GM18909 (cell line): ENCODE data around the gene TSPAN8.
"Not testable (repeated sequence)": the region's sequence is repeated elsewhere in the genome, so short reads cannot be mapped to it uniquely, and the experiment has no call there.

ENCODE experiments used
- ATAC-seq: cut with Tn5 transposase; IDR thresholded peaks from one replicate; pipeline ENCODE4 v1.9.1; 2021; ENCODE audit warnings: mild to moderate bottlenecking; ENCODE audit not compliant: unreplicated experiment, poor library complexity

TSPAN8 gene

GRCh38 chr12:71134405-71134804 lies 23.4 kb downstream of the TSPAN8 start:
- no peak for ATAC-seq

GRCh38 chr12:71130521-71131069 lies 27.2 kb downstream of the TSPAN8 start:
- ATAC-seq, result no peak

DNA sequence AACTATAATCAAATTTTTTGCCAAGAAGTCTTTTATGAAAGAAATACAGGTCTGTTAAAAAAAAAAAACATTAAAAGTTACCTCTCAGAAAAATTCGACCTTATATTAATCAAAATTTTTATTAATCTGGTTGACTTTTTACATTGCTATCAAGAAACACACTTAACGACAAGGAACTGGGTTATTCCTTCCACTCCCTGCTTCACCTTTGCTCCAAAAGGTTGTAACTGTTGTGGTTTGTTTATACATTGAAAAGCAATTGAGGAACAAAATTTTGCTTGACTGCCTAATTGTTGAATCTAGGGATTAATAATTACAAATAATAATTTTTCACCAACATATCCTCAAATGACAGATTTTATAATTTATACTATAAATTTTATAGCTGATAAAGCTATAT lies 28.4 kb downstream of the TSPAN8 start:
- ATAC-seq, result no peak

- ATAC-seq, result no peak
These were observed 29.5 kb downstream of the TSPAN8 start for GRCh38 chr12:71128191-71128788.

DNA sequence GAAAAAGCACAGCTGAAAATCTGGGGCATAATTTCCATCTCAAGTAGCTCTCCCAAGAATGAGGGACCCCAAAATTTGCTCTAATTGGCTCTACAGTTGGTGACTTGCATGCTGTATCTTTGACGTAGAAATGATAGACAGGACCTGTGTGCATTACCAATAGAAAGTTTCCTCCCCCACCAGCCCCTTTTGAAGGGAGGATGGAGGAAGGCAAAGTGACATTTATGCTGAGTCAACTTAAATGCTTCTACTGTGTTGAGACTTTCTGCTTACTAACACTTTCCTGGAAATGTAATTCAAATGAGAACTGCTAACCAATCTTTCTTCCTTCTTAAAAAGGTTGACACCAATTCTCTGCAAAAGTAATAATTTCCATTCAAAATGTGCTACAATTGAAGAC lies 31.9 kb downstream of the TSPAN8 start:
- no peak for ATAC-seq

GRCh38 chr12:71125515-71125914 lies 32.3 kb downstream of the TSPAN8 start:
- ATAC-seq, result no peak

DNA sequence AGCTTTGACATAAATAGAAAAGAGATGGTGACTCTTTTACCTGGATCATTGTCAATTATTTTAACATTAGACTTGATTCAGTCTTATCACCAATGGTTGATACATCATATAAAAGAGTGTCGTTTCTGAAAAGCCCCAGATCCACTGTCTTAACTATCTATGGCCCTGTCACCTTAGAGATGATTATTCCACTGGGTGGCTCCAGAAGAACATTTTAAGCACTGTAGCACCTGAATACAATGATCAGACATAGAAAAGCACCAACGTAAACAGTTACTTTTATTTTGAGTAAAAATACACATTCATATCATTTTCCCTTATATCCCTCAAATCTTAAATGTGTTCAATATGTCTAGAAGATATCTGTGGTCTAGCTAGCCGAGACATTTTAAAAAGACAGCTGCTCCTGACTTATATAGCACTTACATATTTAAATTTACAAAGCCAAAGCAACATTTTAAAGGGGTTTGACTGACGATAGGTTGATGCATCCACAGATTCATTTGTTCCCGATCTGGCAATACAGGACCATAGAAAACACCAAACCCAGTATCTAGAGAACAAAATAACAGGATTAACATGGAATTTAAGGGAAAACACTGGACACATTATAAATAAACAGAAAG lies 32.9 kb downstream of the TSPAN8 start:
- no peak for ATAC-seq

- not testable (repeated sequence) for ATAC-seq
These were observed 44.7 kb downstream of the TSPAN8 start for GRCh38 chr12:71113148-71113547.

- ATAC-seq, result no peak
These were observed 48.0 kb downstream of the TSPAN8 start for GRCh38 chr12:71109834-71110233.

- no peak for ATAC-seq
These were observed 49.4 kb downstream of the TSPAN8 start for GRCh38 chr12:71108355-71108754.

- no peak for ATAC-seq
These were observed 49.9 kb downstream of the TSPAN8 start for GRCh38 chr12:71107936-71108335.

DNA sequence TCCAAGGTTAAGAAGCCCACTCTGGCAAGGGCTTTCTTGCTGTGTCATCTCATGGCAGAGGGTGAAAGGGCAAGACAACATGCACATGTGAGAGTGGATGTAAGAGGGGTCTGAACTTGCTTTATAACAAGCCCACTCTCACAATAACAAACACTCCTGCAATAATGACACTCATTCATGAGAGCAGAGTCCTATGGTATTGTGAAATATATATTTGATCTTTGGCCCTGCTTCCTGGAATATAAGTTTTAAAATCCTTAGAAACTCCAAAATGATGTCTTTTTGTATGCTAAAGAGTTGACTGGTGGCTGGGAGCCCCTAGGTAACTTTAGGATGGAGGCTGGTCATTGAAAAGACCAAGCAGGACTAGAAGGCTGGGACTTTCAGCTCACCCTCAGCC lies 51.8 kb downstream of the TSPAN8 start:
- no peak for ATAC-seq

DNA sequence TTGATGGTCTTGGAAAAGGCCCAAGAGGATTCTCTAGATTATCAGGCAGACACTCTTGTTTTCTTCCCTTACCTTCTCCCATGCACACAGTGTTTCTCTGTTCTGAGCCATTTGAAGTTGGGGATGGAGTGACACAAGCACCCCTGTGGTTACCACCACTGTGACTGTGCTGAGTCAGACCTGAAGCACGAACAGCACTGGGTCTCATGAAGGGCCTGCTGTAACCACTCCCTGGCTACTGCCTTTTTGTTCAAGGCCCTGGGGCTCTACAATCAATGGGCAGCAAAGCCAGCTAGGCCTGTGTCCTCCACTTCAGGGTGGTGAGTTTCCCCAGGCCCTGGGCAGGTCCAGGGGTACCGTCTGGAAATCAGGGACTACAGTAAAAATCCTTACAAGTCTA lies 65.5 kb downstream of the TSPAN8 start:
- ATAC-seq, result no peak

GRCh38 chr12:71090971-71091370 lies 66.8 kb downstream of the TSPAN8 start:
- ATAC-seq, result no peak

- no peak for ATAC-seq
These were observed 72.2 kb downstream of the TSPAN8 start for GRCh38 chr12:71085575-71085974.

DNA sequence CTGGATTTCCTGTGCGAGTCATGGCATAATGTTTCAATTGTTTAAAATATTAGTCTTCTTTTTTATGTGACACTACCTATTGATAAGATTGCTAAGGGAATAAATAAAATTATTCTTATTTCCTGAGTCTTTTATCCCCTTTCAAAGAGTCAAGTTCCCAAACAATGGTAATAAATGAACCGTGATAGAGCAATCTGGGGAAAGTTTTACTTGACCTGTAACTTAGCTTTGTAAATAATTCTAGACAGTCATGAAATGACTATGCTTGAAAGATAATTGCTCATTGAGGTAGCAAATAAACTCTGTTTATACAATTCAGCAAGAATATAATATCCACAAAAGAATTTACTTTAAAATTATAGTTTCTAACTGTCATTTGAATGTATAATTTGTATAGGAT lies 82.1 kb downstream of the TSPAN8 start:
- ATAC-seq, result no peak
